Liver (tissue), 9 donors: ENCODE data around the gene OLFML2B. TPM values are rescaled to one million over a fixed set of nuclear protein-coding genes. Genes with fewer than 3 reads are reported as not detected.
A peak's percentile ranks its signal among the peaks of the same experiment; 100 is the strongest.

Experiments
- DNase-seq: peaks from one replicate; pipeline ENCODE4 v3.0.0-alpha.2; 2017; ENCODE audit warnings: low spot score
- H3K27ac ChIP-seq, 2 donors: one replicate each; pipeline ENCODE4 v1.7.0; 2013; ENCODE audit warnings: inconsistent platforms in 2 of 2, low read length in 2 of 2, control low read depth in 1 of 2, low read depth in 1 of 2, mild to moderate bottlenecking in 1 of 2
- H3K27me3 ChIP-seq, 4 donors: one replicate each; pipeline versions ENCODE4 v1.6.1 to v1.7.0; 2013; ENCODE audit warnings: low read length in 3 of 4, inconsistent platforms in 1 of 4, mild to moderate bottlenecking in 1 of 4, moderate library complexity in 1 of 4; ENCODE audit not compliant: control insufficient read depth in 4 of 4, insufficient read depth in 4 of 4
- H3K36me3 ChIP-seq, 4 donors: one replicate each; pipeline versions ENCODE4 v1.6.1 to v1.7.0; 2013; ENCODE audit warnings: low read length in 3 of 4, mild to moderate bottlenecking in 3 of 4, low read depth in 1 of 4, moderate library complexity in 1 of 4; ENCODE audit not compliant: control insufficient read depth in 4 of 4, insufficient read depth in 3 of 4
- H3K4me1 ChIP-seq, 4 donors: one replicate each; pipeline versions ENCODE4 v1.6.1 to v1.7.0; 2013; ENCODE audit warnings: low read length in 3 of 4, mild to moderate bottlenecking in 3 of 4, moderate library complexity in 1 of 4; ENCODE audit not compliant: control insufficient read depth in 4 of 4, insufficient read depth in 4 of 4
- H3K4me3 ChIP-seq, 3 donors: one replicate each; pipeline versions ENCODE4 v1.6.1 to v1.7.0; 2013; ENCODE audit warnings: low read length in 3 of 3, control low read depth in 1 of 3, low read depth in 1 of 3, mild to moderate bottlenecking in 1 of 3
- H3K9ac ChIP-seq, 2 donors: one replicate each; pipeline ENCODE4 v1.7.0; 2013; ENCODE audit warnings: low read length in 2 of 2, mild to moderate bottlenecking in 2 of 2, moderate library complexity in 2 of 2, control low read depth in 1 of 2, low read depth in 1 of 2
- H3K9me3 ChIP-seq, 4 donors: one replicate each; pipeline versions ENCODE4 v1.6.1 to v1.7.0; 2013; ENCODE audit warnings: low read length in 3 of 4; ENCODE audit not compliant: control insufficient read depth in 4 of 4
- FOXA2 ChIP-seq: IDR thresholded peaks from 2 replicates; pipeline ENCODE4 v1.6.1; 2016; ENCODE audit warnings: antibody characterized with exemption
- HNF4G ChIP-seq: IDR thresholded peaks from 2 replicates; pipeline ENCODE4 v1.6.1; 2016; ENCODE audit warnings: antibody characterized with exemption
- JUND ChIP-seq, 2 donors: IDR thresholded peaks; 2 replicates each; pipeline ENCODE4 v1.6.1; 2016; ENCODE audit warnings: antibody characterized with exemption in 2 of 2
- NR2F2 ChIP-seq: IDR thresholded peaks from 2 replicates; pipeline ENCODE4 v1.6.1; 2016; ENCODE audit warnings: antibody characterized with exemption
- RAD21 ChIP-seq, 2 donors: IDR thresholded peaks; 2 replicates each; pipeline ENCODE4 v1.6.1; 2016; ENCODE audit warnings: antibody characterized with exemption in 2 of 2, mild to moderate bottlenecking in 2 of 2
- RXRA ChIP-seq, 2 donors: IDR thresholded peaks; 2 replicates each; pipeline ENCODE4 v1.6.1; 2017 to 2018; ENCODE audit warnings: antibody characterized with exemption in 2 of 2, mild to moderate bottlenecking in 1 of 2
- SP1 ChIP-seq: IDR thresholded peaks from 2 replicates; pipeline ENCODE4 v1.6.1; 2018; ENCODE audit warnings: antibody characterized with exemption, mild to moderate bottlenecking
- YY1 ChIP-seq: IDR thresholded peaks from 2 replicates; pipeline ENCODE4 v1.6.1; 2016; ENCODE audit warnings: antibody characterized with exemption, mild to moderate bottlenecking
- WGBS: extraction: QIAGEN DNeasy Blood & Tissue Kit; methylation state at CpG from one replicate; pipeline ENCODE4 v1.1.7; 2013; 5-methylcytosine and 5-hydroxymethylcytosine counted together
- polyA plus RNA-seq, 2 donors: library from polyadenylated mRNA; stranded (reverse) in 1 of 2; unstranded in 1 of 2; fragments of 200-250 nt in 1 of 2; fragments of >200 nt in 1 of 2; fragmentation: Nextera tagmentation in 1 of 2; extraction: Ambion mirVana in 1 of 2; gene quantifications; one replicate each; pipeline versions ENCODE4 v1.2.1 to v1.2.3, GENCODE V29; 2013 to 2015
- total RNA-seq, 2 donors: library from RNA; depleted of rRNA; stranded (reverse); fragments of >200 nt; gene quantifications; one replicate each; pipeline ENCODE4 v1.2.3, GENCODE V29; 2014
- TF ChIP-seq, protein P1 (sequence below): IDR thresholded peaks from 2 replicates; pipeline ENCODE4 v1.6.1; 2016; ENCODE audit warnings: antibody characterized with exemption
- TF ChIP-seq, protein P2 (sequence below): IDR thresholded peaks from 2 replicates; pipeline ENCODE4 v1.6.1; 2016; ENCODE audit warnings: antibody characterized with exemption
- TF ChIP-seq, protein P3 (sequence below): IDR thresholded peaks from 2 replicates; pipeline ENCODE4 v1.6.1; 2016; ENCODE audit warnings: antibody characterized with exemption
- donor health status: healthy.
- donor health status: healthy.
- donor health status: healthy.
- donor health status: healthy.
- donor health status: healthy.

Gene OLFML2B
- total and polyA plus RNA-seq, 4 donors = 0.54 to 0.84 (median 0.74) TPM

DNA sequence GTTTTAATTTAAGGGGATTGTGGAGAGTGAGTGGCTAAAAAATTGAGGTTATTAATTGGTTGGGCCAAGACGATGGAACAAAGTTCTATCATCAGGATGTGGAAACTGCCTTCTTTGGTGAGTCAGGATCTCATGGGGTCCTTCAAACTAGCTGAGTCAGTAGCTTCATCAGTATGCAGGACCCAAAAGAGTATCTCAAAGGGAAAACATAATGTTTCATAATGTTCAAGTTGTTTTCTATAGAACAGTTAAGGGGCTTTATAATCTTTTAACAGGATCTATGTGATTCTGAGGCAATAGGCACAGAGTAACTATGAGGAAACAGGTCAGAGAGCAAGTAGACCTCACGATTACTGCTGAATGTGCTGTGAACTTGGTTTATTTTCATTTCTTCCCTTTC lies 3.2 kb upstream of the OLFML2B start:
- TF ChIP-seq NR2F2 (no peak), YY1 (no peak)
- TF ChIP-seq, protein P1, sequence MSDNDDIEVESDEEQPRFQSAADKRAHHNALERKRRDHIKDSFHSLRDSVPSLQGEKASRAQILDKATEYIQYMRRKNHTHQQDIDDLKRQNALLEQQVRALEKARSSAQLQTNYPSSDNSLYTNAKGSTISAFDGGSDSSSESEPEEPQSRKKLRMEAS = no peak
- TF ChIP-seq, protein P2, sequence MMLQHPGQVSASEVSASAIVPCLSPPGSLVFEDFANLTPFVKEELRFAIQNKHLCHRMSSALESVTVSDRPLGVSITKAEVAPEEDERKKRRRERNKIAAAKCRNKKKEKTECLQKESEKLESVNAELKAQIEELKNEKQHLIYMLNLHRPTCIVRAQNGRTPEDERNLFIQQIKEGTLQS = no peak
- no peak for DNase-seq
- Histone ChIP-seq H3K9ac (no peak overlapping the region), H3K4me1 (peaks cover 3 to 17% (median 14%) of the 10 kb centered on the region in 4 donors), H3K27ac (no peak overlapping the region), H3K4me3 (no peak overlapping the region), H3K36me3 (no peaks in the 10 kb centered on the region), H3K9me3 (peaks cover 0 to 3% (median 0%) of the 10 kb centered on the region in 4 donors), H3K27me3 (peaks cover 0 to 6% (median 2%) of the 10 kb centered on the region in 4 donors)
- WGBS = 71% methylated on average over 2 of the region's 2 CpGs

DNA sequence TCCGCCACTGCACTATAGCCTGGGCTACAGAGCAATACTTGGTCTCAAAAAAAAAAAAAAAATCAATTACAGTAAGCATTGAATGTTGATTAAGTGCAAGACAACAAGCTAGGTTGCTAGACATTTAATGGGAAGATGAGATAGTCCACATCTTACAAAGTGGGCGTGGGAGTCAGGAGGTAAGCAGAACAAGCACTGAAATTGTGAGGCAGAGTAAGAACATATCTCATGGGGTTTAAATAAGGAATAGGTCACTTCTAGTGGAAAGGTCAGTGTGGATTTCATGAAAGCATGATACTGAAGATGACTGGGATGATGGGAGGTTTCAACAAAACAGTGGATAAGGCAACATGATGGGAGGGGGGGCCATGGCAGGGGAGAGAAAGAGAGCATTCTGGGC lies 1.9 kb upstream of the OLFML2B start:
- WGBS = 93% methylated on average over 2 of the region's 2 CpGs
- Histone ChIP-seq H3K9ac (no peak overlapping the region), H3K27ac (no peak overlapping the region), H3K4me1 (peaks cover 3 to 17% (median 14%) of the 10 kb centered on the region in 4 donors), H3K36me3 (no peaks in the 10 kb centered on the region), H3K9me3 (peaks cover 0 to 3% (median 0%) of the 10 kb centered on the region in 4 donors), H3K4me3 (no peak overlapping the region), H3K27me3 (peaks cover 0 to 6% (median 2%) of the 10 kb centered on the region in 4 donors)
- no peak for DNase-seq
- TF ChIP-seq SP1 (no peak), YY1 (no peak), RXRA (IDR thresholded peaks at IDR 0.05) (no peak), JUND (IDR thresholded peaks at IDR 0.05) (no peak), HNF4G (no peak), NR2F2 (no peak), RAD21 (IDR thresholded peaks at IDR 0.05) (no peak), FOXA2 (no peak)
- TF ChIP-seq, protein P3, sequence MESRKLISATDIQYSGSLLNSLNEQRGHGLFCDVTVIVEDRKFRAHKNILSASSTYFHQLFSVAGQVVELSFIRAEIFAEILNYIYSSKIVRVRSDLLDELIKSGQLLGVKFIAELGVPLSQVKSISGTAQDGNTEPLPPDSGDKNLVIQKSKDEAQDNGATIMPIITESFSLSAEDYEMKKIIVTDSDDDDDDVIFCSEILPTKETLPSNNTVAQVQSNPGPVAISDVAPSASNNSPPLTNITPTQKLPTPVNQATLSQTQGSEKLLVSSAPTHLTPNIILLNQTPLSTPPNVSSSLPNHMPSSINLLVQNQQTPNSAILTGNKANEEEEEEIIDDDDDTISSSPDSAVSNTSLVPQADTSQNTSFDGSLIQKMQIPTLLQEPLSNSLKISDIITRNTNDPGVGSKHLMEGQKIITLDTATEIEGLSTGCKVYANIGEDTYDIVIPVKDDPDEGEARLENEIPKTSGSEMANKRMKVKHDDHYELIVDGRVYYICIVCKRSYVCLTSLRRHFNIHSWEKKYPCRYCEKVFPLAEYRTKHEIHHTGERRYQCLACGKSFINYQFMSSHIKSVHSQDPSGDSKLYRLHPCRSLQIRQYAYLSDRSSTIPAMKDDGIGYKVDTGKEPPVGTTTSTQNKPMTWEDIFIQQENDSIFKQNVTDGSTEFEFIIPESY = no peak

DNA sequence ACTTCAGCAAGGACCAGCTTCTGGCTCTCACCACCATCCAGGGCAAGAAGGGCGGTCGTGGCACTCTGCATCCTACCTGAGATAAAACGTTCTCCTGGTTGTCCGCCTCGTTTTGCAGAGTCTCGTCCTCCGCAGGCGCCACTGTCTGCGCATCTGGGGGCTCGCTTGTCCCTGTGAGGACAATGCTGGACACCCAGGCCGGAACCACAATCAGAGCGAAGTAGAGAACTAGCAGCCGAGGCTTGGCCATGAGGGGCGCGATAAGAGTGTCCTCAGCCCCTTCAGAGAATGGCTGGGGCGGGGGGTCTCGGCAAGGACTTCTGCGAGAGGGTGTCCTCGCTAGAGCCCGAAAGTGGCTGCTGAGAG lies 505 bp downstream of the OLFML2B start:
- Histone ChIP-seq H3K27me3 (peaks cover 0 to 6% (median 2%) of the 10 kb centered on the region in 4 donors), H3K9me3 (peaks cover 0 to 3% (median 0%) of the 10 kb centered on the region in 4 donors), H3K4me3 (peak overlapping the region in 2 of 3 donors; percentile 62 to 67), H3K4me1 (peaks cover 3 to 17% (median 14%) of the 10 kb centered on the region in 4 donors), H3K36me3 (no peaks in the 10 kb centered on the region), H3K27ac (no peak overlapping the region), H3K9ac (no peak overlapping the region)
- TF ChIP-seq YY1 = no peak
- TF ChIP-seq, protein P3 = no peak
- no peak for TF ChIP-seq HNF4G
- no peak for TF ChIP-seq JUND (IDR thresholded peaks at IDR 0.05)
- DNase-seq = no peak
- WGBS = 28% methylated on average over 20 of the region's 20 CpGs
